ENCODE measurements around the gene PI4K2A.

DNA sequence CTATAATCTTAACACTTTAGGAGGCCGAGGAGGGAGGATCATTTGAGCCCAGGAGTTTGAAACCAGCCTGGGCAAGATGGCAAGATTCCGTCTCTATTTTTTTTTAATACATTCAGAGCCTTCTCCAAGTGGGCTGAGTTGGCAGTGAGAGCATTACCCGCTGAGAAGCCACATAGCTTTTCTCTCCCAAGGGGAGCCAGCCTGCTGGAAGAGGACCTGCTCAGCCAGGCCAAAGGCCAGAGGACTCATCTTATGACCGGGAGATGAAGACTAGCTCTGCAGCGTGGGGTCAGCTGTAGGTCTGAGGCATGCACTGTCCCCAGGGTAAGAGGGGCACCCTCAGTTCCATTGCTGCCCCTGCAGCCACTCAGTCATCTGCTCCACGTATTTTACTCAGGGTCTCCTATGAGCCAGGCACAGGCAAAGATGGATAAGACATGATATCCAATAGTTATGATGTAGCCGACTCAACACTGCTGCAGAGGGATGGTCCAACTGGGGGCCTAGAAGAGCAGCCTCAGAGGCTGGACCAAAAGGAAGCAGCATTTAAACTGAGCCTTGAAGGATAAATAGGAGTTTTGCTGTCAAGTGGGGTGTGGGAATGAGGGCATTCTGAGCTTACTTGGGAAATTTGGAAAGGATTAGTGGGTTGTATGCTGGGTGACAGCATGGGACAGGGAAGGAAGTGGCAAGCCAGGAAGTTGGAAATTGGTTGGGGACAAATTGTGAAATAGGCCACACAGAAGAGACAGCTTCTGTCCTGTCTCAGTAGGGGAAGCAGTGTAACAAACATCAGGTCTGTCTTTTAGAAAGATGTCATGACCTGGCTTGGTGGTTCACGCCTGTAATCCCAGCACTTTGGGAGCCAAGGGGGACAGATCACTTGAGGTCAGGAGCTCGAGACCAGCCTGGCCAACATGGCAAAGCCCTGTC is 71.4 kb downstream of the PI4K2A start:
- TF ChIP-seq, protein P1, sequence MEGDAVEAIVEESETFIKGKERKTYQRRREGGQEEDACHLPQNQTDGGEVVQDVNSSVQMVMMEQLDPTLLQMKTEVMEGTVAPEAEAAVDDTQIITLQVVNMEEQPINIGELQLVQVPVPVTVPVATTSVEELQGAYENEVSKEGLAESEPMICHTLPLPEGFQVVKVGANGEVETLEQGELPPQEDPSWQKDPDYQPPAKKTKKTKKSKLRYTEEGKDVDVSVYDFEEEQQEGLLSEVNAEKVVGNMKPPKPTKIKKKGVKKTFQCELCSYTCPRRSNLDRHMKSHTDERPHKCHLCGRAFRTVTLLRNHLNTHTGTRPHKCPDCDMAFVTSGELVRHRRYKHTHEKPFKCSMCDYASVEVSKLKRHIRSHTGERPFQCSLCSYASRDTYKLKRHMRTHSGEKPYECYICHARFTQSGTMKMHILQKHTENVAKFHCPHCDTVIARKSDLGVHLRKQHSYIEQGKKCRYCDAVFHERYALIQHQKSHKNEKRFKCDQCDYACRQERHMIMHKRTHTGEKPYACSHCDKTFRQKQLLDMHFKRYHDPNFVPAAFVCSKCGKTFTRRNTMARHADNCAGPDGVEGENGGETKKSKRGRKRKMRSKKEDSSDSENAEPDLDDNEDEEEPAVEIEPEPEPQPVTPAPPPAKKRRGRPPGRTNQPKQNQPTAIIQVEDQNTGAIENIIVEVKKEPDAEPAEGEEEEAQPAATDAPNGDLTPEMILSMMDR (conservative IDR thresholded peaks at IDR 0.05; ENCODE audit: low read length): no peak
- TF ChIP-seq EZH2phosphoT487 (IDR thresholded peaks at IDR 0.05; ENCODE audit: borderline replicate concordance): no peak

All from Loucy (cell line).